ENCODE results near the gene ZNF735.
"Not testable (repeated sequence)": the region's sequence is repeated elsewhere in the genome, so short reads cannot be mapped to it uniquely, and the experiment has no call there.

- not testable (repeated sequence) for TF ChIP-seq CTCF (IDR thresholded peaks at IDR 0.05); EP300 (IDR thresholded peaks at IDR 0.05; ENCODE audit: low read depth)
Observed at GRCh38 chr7:64219710-64220298, 12.8 kb downstream of the ZNF735 start.
